GM21786 (cell line): ENCODE data around the gene GOLM1.

ENCODE experiments used
- ATAC-seq: cut with Tn5 transposase; IDR thresholded peaks from one replicate; pipeline ENCODE4 v1.9.1; 2021; ENCODE audit not compliant: unreplicated experiment

The GOLM1 gene

GRCh38 chr9:85994191-85994590 lies 105.2 kb downstream of the GOLM1 start:
- no peak for ATAC-seq

- ATAC-seq, result no peak
These were observed 112.1 kb downstream of the GOLM1 start for GRCh38 chr9:85987236-85987635.

- ATAC-seq, result no peak
These were observed 114.9 kb downstream of the GOLM1 start for GRCh38 chr9:85984457-85984856.

- no peak for ATAC-seq
These were observed 118.0 kb downstream of the GOLM1 start for GRCh38 chr9:85981369-85981768.

- no peak for ATAC-seq
These were observed 120.9 kb downstream of the GOLM1 start for GRCh38 chr9:85978496-85978895.
